A549 (cell line): Measurements from ENCODE around the gene SBNO2.

Experiments
- BHLHE40 ChIP-seq: IDR thresholded peaks from 2 replicates; pipeline ENCODE4 v1.6.1; 2012; ENCODE audit warnings: low read depth, low read length, inconsistent platforms
- CTCF ChIP-seq: fragments of >200 bp; sonication (Bioruptor Twin); formaldehyde crosslinking; IDR thresholded peaks from 3 replicates; pipeline ENCODE4 v1.5.1; 2016
- MAZ ChIP-seq: fragments of 150-350 bp; IDR thresholded peaks from 2 replicates; pipeline ENCODE4 v1.6.1; 2014; ENCODE audit warnings: antibody characterized with exemption, low read depth, low read length, borderline replicate concordance
- RFX5 ChIP-seq: fragments of 450-650 bp; IDR thresholded peaks from 2 replicates; pipeline ENCODE4 v1.7.1; 2014; ENCODE audit warnings: antibody characterized with exemption, mild to moderate bottlenecking, moderate library complexity
- ZSCAN20 ChIP-seq: fragments of 250-450 bp; sonication (Bioruptor Pico); IDR thresholded peaks from 2 replicates; pipeline ENCODE4 v1.8.0; 2022; ENCODE audit warnings: mild to moderate bottlenecking, moderate library complexity

GRCh38 chr19:1126984-1127760 is 46.9 kb downstream of the SBNO2 start:
- no peak for TF ChIP-seq CTCF
- TF ChIP-seq ZSCAN20 (CRISPR knock-in tag): no peak
- TF ChIP-seq RFX5: no peak
- no peak for TF ChIP-seq BHLHE40
- TF ChIP-seq MAZ: no peak
